Nucleus accumbens (tissue), 56 donors: Measurements from ENCODE around the gene HBS1L.

Experiments used
- DNase-seq, 56 donors: peaks; one replicate each; lab custom pipeline; 2025; lab: John Stamatoyannopoulos, UW

The HBS1L gene

GRCh38 chr6:135002974-135003703 is 51.5 kb downstream of the HBS1L start:
- DNase-seq: no peak

- no peak for DNase-seq
These were observed 52.3 kb downstream of the HBS1L start for GRCh38 chr6:135002229-135002844.

GRCh38 chr6:134999107-134999506 is 55.5 kb downstream of the HBS1L start:
- DNase-seq: no peak

- DNase-seq: no peak
These were observed 57.3 kb downstream of the HBS1L start for GRCh38 chr6:134997133-134997995.

- DNase-seq: no peak
These were observed 59.1 kb downstream of the HBS1L start for GRCh38 chr6:134995536-134995935.

GRCh38 chr6:134994431-134994830 is 60.2 kb downstream of the HBS1L start:
- DNase-seq: no peak

- DNase-seq: no peak
These were observed 62.5 kb downstream of the HBS1L start for GRCh38 chr6:134992155-134992554.

GRCh38 chr6:134990262-134990661 is 64.4 kb downstream of the HBS1L start:
- DNase-seq: no peak

- no peak for DNase-seq
These were observed 69.8 kb downstream of the HBS1L start for GRCh38 chr6:134984821-134985220.

- DNase-seq: no peak
These were observed 70.8 kb downstream of the HBS1L start for GRCh38 chr6:134983823-134984222.

GRCh38 chr6:134982161-134982560 is 72.5 kb downstream of the HBS1L start:
- DNase-seq: no peak

GRCh38 chr6:134980846-134981245 is 73.8 kb downstream of the HBS1L start:
- DNase-seq: no peak

GRCh38 chr6:134979142-134979541 is 75.5 kb downstream of the HBS1L start:
- no peak for DNase-seq

GRCh38 chr6:134974370-134974769 is 80.3 kb downstream of the HBS1L start:
- no peak for DNase-seq

- no peak for DNase-seq
These were observed 86.9 kb downstream of the HBS1L start for GRCh38 chr6:134967711-134968110.

GRCh38 chr6:134964451-134965203 is 90.0 kb downstream of the HBS1L start:
- no peak for DNase-seq

GRCh38 chr6:134962421-134962820 is 92.2 kb downstream of the HBS1L start:
- no peak for DNase-seq

GRCh38 chr6:134961366-134961765 is 93.3 kb downstream of the HBS1L start:
- no peak for DNase-seq

GRCh38 chr6:134959603-134960002 is 95.0 kb downstream of the HBS1L start:
- DNase-seq: no peak

GRCh38 chr6:134956676-134957075 is 97.9 kb downstream of the HBS1L start:
- DNase-seq: no peak

- no peak for DNase-seq
These were observed 98.6 kb downstream of the HBS1L start for GRCh38 chr6:134956032-134956431.
